A673 (cell line): ENCODE results near the gene WDR18.

ENCODE experiments used
- CTCF ChIP-seq: fragments of 300-800, 200-600 bp; sonication (generic); conservative IDR thresholded peaks from 2 replicates; pipeline ENCODE4 v1.5.1; 2017; ENCODE audit warnings: low read depth, mild to moderate bottlenecking, antibody characterized with exemption, low read length, moderate library complexity, mixed read lengths
- EZH2 ChIP-seq: fragments of 200-600 bp; sonication (generic); IDR thresholded peaks from 2 replicates; pipeline ENCODE4 v1.6.1; 2017; ENCODE audit warnings: borderline replicate concordance, low read depth, mild to moderate bottlenecking, mixed read lengths, antibody characterized with exemption, low read length; ENCODE audit not compliant: poor library complexity, severe bottlenecking

DNA sequence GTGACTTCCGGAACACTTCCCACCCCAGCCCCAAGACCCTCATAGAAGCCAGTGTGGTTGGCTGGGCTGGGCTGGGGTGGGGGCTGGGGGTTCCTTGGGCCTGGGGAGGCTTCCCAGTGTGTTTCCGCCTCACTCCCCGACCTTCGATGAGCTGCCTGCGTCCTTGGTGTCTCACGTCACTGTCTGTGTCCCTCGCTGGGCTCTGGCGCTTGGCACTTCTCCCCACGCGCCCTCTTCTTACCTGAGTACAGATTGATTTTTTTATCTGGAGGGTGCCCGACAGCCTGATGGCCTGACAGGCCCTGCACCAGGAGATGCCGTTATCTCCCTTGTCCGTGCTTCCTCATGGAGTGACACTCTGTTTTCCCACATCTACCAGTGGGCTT lies 8.5 kb downstream of the WDR18 start:
- TF ChIP-seq CTCF = no peak
- TF ChIP-seq EZH2 = no peak
